Measurements from ENCODE around the gene ST3GAL5.

GRCh38 chr2:85936421-85937068, 47.8 kb upstream of the ST3GAL5 start:
- no peak for TF ChIP-seq SP1 (IDR thresholded peaks at IDR 0.05)
- TF ChIP-seq NFRKB (IDR thresholded peaks at IDR 0.05), result no peak
- TF ChIP-seq ELF4 (IDR thresholded peaks at IDR 0.05), result no peak
- no peak for TF ChIP-seq FOXA1 (IDR thresholded peaks at IDR 0.05)
- no peak for TF ChIP-seq FOXM1 (IDR thresholded peaks at IDR 0.05; ENCODE audit: borderline replicate concordance)
- no peak for TF ChIP-seq CTBP1 (IDR thresholded peaks at IDR 0.05; ENCODE audit: borderline replicate concordance)
- no peak for TF ChIP-seq PKNOX1 (IDR thresholded peaks at IDR 0.05)
- TF ChIP-seq ZNF384 (IDR thresholded peaks at IDR 0.05), result no peak
- TF ChIP-seq BHLHE40 (IDR thresholded peaks at IDR 0.05; ENCODE audit: borderline replicate concordance), result no peak

Measured in HEK293T (cell line).